HEK293T (cell line): ENCODE measurements around the gene UBE2E2.

Experiments
- CTCF ChIA-PET: fragments of 350-600 bp; formaldehyde crosslinking; extraction: SDS; loops from one replicate; lab custom pipeline; 2021; ENCODE audit warnings: antibody characterized with exemption, inconsistent platforms; lab: Yijun Ruan, JAX
- POLR2A ChIA-PET: fragments of 350-600 bp; formaldehyde crosslinking; extraction: SDS; loops from one replicate; lab custom pipeline; 2020; ENCODE audit warnings: antibody characterized with exemption, inconsistent platforms; lab: Yijun Ruan, JAX
- DNase-seq: peaks from one replicate; pipeline ENCODE4 v3.0.0; 2012; ENCODE audit warnings: mixed read lengths; ENCODE audit errors: extremely low spot score
- ARNT ChIP-seq: fragments of 450-650 bp; IDR thresholded peaks from 2 replicates; pipeline ENCODE4 v1.6.1; 2017; ENCODE audit warnings: mild to moderate bottlenecking
- BHLHE40 ChIP-seq: fragments of 450-650 bp; IDR thresholded peaks from 2 replicates; pipeline ENCODE4 v1.6.1; 2016; ENCODE audit warnings: mild to moderate bottlenecking, moderate library complexity, borderline replicate concordance
- CTBP1 ChIP-seq: fragments of 450-650 bp; IDR thresholded peaks from 2 replicates; pipeline ENCODE4 v1.6.1; 2016; ENCODE audit warnings: borderline replicate concordance
- ELF4 ChIP-seq: fragments of 450-650 bp; IDR thresholded peaks from 2 replicates; pipeline ENCODE4 v1.6.1; 2017; ENCODE audit warnings: antibody characterized with exemption
- FOXA1 ChIP-seq: fragments of 450-650 bp; IDR thresholded peaks from 2 replicates; pipeline ENCODE4 v1.6.1; 2016; ENCODE audit warnings: mild to moderate bottlenecking
- FOXK2 ChIP-seq: fragments of 450-650 bp; IDR thresholded peaks from 2 replicates; pipeline ENCODE4 v1.6.1; 2016; ENCODE audit warnings: mild to moderate bottlenecking
- FOXM1 ChIP-seq: fragments of 450-650 bp; IDR thresholded peaks from 2 replicates; pipeline ENCODE4 v1.6.1; 2017; ENCODE audit warnings: mild to moderate bottlenecking, borderline replicate concordance
- HDGF ChIP-seq: fragments of 450-650 bp; IDR thresholded peaks from 2 replicates; pipeline ENCODE4 v1.6.1; 2017; ENCODE audit warnings: antibody characterized with exemption, borderline replicate concordance
- L3MBTL2 ChIP-seq: fragments of 450-650 bp; conservative IDR thresholded peaks from 2 replicates; pipeline ENCODE4 v1.6.1; 2016; ENCODE audit warnings: mild to moderate bottlenecking
- LEF1 ChIP-seq: fragments of 450-650 bp; IDR thresholded peaks from 2 replicates; pipeline ENCODE4 v1.6.1; 2017; ENCODE audit warnings: mild to moderate bottlenecking, borderline replicate concordance
- NFRKB ChIP-seq: fragments of 450-650 bp; IDR thresholded peaks from 2 replicates; pipeline ENCODE4 v1.6.1; 2016; ENCODE audit warnings: mild to moderate bottlenecking, moderate library complexity
- SP1 ChIP-seq: fragments of 450-650 bp; IDR thresholded peaks from 2 replicates; pipeline ENCODE4 v1.6.1; 2017
- SUZ12 ChIP-seq: fragments of 450-650 bp; IDR thresholded peaks from 2 replicates; pipeline ENCODE4 v1.6.1; 2016; ENCODE audit warnings: mild to moderate bottlenecking
- TARDBP ChIP-seq: fragments of 450-650 bp; IDR thresholded peaks from 2 replicates; pipeline ENCODE4 v1.6.1; 2016
- ZNF384 ChIP-seq: fragments of 450-650 bp; IDR thresholded peaks from 2 replicates; pipeline ENCODE4 v1.6.1; 2016
- TF ChIP-seq, protein P1 (sequence below): fragments of 450-650 bp; IDR thresholded peaks from 2 replicates; pipeline ENCODE4 v1.6.1; 2016

Gene UBE2E2

DNA sequence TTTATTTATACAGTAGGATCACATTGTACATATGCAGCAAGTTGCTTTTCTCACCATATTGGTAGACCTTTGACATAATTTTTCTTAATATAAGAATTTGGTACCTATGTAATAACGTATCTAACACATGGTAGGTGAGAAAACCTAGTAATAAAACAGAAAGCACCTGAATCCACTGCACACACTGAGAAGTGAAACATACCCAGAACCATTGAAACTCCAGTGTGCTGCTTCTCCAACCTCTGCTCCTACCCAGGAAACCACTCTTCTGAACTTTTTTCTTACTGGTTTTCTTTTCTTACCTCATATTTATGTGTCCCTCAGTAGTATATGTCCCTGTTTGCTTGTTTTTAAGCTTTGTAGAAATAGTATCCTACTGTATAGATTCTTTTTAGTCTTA is 293.0 kb downstream of the UBE2E2 start:
- ChIA-PET POLR2A (no interaction called here), CTCF (interaction anchor here (1.0 kb wide), 1 partner anchor 15 kb away, joined by 4 read pairs; no protein-coding TSS in a partner anchor)
- TF ChIP-seq HDGF (no peak), ELF4 (no peak), SP1 (no peak), TARDBP (no peak), SUZ12 (no peak), FOXM1 (no peak), LEF1 (no peak), NFRKB (no peak), BHLHE40 (no peak), ARNT (no peak), CTBP1 (no peak)
- no peak for DNase-seq

DNA sequence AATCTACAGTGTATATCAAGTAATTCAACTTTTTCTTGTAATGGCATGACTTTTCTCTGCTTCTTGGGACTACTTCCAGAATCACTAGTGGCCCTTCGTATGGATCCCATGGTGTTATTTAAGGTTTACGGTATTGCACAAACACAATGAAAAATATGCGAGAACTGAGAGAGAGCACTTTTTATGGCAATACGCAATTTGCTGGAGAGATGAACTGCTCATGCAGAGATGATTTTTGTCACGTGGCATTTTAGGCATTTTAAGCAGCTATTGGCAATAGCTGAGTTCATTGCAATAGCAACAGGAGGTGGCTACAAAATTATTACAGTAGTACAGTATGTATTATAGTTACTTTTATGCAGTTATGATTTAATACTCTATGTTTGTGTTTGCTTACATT is 294.0 kb downstream of the UBE2E2 start:
- no peak for DNase-seq
- POLR2A ChIA-PET = interaction anchor here (0.9 kb wide), 1 partner anchor 23 kb away, joined by 4 read pairs; no protein-coding TSS in a partner anchor
- no peak for TF ChIP-seq ARNT
- no peak for TF ChIP-seq FOXM1
- TF ChIP-seq CTBP1 = no peak
- CTCF ChIA-PET = no interaction called here

DNA sequence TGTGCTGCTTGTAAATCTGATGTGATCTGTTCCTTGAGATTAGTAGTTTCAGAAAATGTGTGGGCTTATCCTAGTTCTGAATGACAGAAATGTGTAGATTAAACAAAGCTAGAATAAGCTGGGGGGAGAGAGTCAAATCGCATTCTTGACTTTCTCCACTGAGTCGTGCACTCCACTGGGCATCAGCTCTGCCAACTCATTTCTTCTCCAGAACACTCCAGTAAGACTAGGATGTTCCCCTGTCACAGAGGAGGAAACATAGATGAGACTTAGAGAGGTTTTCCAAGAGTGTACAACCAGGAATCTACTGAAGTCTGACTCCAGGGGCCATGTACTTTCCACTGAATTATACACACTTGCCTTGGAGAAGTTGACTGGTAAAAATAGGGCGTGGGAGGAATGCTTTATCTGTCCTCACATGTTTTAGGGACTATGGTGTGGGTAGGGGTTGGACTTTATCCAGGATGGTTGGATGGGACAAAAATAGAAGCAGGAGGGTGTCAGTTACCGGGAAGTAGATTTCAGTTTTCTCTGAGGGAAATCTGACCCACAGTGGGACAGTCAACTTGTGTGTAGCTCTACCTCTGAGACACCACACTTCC is 298.2 kb downstream of the UBE2E2 start:
- TF ChIP-seq FOXA1 (no peak), HDGF (no peak), SUZ12 (no peak), FOXM1 (no peak), NFRKB (no peak), ELF4 (no peak), SP1 (no peak), BHLHE40 (no peak), FOXK2 (no peak), TARDBP (no peak), ARNT (no peak), ZNF384 (no peak)
- POLR2A ChIA-PET = no interaction called here
- DNase-seq = no peak
- CTCF ChIA-PET = interaction anchor here (0.6 kb wide), 1 partner anchor 242 kb away, joined by 4 read pairs; no protein-coding TSS in a partner anchor

DNA sequence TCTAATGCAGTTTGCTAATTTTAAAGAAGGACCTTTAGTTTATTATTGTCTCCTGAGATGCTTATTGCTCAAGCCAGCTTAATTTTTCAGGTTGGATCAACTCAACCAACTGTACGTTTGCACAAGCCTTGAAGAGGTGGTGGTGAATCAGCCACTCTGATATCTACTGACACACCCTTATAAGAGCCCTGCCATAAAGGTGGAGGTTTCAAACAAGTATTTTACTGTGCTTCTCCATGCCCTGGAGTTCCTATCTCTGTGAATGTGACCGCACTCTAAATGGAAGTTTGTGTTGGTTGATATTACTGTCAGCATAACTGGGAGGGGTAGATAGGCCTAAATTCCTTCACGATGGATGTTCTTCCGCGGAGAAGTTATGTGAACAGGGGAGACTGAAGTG is 305.3 kb downstream of the UBE2E2 start:
- no peak for DNase-seq
- TF ChIP-seq, protein P1, sequence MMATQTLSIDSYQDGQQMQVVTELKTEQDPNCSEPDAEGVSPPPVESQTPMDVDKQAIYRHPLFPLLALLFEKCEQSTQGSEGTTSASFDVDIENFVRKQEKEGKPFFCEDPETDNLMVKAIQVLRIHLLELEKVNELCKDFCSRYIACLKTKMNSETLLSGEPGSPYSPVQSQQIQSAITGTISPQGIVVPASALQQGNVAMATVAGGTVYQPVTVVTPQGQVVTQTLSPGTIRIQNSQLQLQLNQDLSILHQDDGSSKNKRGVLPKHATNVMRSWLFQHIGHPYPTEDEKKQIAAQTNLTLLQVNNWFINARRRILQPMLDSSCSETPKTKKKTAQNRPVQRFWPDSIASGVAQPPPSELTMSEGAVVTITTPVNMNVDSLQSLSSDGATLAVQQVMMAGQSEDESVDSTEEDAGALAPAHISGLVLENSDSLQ = no peak
- TF ChIP-seq NFRKB (no peak), FOXA1 (no peak), FOXK2 (no peak), CTBP1 (no peak), SUZ12 (no peak), ZNF384 (no peak), FOXM1 (no peak), SP1 (no peak), LEF1 (no peak), HDGF (no peak)
- CTCF ChIA-PET = interaction anchor here (1.0 kb wide), 1 partner anchor 14 kb away, joined by 3 read pairs; no protein-coding TSS in a partner anchor
- POLR2A ChIA-PET = no interaction called here

DNA sequence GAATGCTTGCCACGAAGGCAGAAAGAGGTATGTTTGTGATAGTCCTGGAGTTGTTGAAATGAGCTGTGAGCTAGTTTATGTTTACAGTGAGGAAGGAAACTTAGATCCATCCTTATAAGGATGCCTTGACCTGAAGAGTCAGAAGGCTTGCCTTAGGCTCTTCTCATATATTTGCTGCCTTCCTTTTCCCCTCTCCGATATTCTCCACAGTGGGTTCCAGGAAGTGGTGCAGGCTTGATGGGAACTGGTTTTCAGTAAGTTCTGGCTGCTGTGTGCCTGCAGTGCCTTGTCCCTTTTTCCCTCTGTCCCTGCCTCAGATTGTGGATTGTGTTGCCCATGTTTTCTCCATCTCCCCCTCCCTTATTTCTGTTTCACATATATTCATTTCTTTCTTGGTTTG is 315.3 kb downstream of the UBE2E2 start:
- POLR2A ChIA-PET = no interaction called here
- DNase-seq = no peak
- TF ChIP-seq L3MBTL2 (no peak), FOXM1 (no peak), SUZ12 (no peak), ARNT (no peak), LEF1 (no peak), ELF4 (no peak), CTBP1 (no peak), FOXK2 (no peak), FOXA1 (no peak), HDGF (no peak), TARDBP (no peak), NFRKB (no peak), ZNF384 (no peak), SP1 (no peak)
- TF ChIP-seq, protein P1 = no peak
- CTCF ChIA-PET = no interaction called here

DNA sequence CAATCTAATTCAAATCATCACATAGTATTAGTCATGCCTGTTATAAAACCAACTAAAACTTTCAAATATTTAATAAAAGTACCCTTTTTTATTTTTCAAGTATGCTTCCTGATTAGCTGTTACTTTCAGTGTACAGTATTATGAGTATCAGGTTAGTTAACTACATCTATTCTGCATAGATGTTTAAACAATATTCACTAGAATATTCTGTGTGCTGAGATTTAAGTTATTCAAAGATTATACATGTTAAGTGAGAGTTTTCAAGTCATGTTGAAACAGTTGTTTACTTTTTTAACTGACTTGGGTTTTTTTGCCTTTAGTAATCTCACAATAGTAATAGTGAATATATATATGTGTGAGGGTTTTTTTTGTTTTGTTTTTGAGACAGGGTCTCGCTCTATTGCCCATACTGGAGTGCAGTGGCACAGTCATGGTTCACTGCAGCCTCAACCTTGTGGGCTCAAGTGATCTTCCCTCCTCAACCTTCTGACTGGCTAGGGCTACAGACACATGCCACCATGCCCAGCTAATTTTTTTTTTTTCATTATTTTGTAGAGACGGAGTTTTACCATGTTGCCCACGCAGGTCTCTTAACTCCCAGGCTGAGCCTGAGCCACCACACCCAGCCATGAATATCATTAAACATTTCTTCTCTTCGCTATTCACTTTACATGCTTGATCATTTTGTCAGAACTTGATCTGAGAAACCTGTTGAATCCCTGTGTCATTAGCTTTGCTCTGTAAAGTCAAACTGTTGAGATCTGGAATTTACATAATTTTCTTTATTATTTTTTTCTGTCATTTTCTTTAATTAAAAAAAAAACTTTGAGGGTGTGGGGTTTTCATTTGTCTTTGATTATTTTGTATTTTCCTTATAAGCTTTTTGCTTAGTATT is 316.4 kb downstream of the UBE2E2 start:
- CTCF ChIA-PET = interaction anchor here (0.6 kb wide), 1 partner anchor 344 kb away, joined by 5 read pairs; no protein-coding TSS in a partner anchor
- no peak for TF ChIP-seq NFRKB
- TF ChIP-seq FOXM1 = no peak
- no peak for TF ChIP-seq CTBP1
- TF ChIP-seq ARNT = no peak
- no peak for TF ChIP-seq FOXK2
- no peak for TF ChIP-seq ELF4
- TF ChIP-seq, protein P1 = no peak
- no peak for TF ChIP-seq TARDBP
- TF ChIP-seq L3MBTL2 = no peak
- no peak for TF ChIP-seq BHLHE40
- no peak for TF ChIP-seq LEF1
- TF ChIP-seq SP1 = no peak
- TF ChIP-seq FOXA1 = no peak
- no peak for TF ChIP-seq ZNF384
- TF ChIP-seq SUZ12 = no peak
- no peak for TF ChIP-seq HDGF
- POLR2A ChIA-PET = interaction anchor here (0.9 kb wide), 1 partner anchor 22 kb away, joined by 4 read pairs; no protein-coding TSS in a partner anchor
- DNase-seq = no peak
